Measurements from ENCODE around the gene PDK3.

The PDK3 gene

DNA sequence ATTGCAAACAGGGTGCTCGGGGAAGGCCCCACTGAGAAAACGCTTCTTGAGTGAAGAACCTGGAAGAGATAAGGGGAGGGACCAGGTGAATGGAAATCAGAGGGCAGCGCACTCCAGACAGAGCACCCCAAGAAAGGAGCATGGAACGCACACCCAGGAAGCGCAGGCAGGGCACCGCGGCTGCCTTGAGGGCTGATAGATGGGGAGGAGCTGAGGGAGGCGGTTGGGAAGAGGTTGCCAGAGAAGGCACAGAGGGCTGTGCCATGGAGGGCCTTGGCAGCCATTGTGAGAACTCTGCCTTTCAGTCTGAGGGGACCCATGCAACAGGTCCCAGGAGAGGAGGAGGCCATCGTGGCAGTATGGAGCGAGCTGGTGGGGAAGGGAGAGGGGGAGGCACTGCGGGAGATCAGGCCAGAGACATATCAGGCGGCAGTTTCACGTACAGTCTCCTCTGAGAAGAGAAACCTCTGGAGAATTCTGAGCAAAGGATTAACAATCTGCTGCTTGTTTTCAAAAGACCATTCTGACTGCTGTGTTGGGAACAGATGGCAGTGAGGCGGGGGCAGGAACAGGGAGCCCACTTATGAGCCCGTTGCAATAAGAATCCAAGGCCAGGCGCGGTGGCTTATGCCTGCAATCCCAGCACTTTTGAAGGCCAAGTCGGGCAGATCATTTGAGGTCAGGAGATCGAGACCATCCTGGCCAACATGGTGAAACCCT, 98.4 kb downstream of the PDK3 start:
- DNase-seq (ENCODE audit: low read depth): no peak
- TF ChIP-seq, protein P1, sequence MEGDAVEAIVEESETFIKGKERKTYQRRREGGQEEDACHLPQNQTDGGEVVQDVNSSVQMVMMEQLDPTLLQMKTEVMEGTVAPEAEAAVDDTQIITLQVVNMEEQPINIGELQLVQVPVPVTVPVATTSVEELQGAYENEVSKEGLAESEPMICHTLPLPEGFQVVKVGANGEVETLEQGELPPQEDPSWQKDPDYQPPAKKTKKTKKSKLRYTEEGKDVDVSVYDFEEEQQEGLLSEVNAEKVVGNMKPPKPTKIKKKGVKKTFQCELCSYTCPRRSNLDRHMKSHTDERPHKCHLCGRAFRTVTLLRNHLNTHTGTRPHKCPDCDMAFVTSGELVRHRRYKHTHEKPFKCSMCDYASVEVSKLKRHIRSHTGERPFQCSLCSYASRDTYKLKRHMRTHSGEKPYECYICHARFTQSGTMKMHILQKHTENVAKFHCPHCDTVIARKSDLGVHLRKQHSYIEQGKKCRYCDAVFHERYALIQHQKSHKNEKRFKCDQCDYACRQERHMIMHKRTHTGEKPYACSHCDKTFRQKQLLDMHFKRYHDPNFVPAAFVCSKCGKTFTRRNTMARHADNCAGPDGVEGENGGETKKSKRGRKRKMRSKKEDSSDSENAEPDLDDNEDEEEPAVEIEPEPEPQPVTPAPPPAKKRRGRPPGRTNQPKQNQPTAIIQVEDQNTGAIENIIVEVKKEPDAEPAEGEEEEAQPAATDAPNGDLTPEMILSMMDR (conservative IDR thresholded peaks at IDR 0.05; ENCODE audit: low read length): no peak
- H3K4me3 ChIP-seq (ENCODE audit: low read length): no peak overlapping the region

DNA sequence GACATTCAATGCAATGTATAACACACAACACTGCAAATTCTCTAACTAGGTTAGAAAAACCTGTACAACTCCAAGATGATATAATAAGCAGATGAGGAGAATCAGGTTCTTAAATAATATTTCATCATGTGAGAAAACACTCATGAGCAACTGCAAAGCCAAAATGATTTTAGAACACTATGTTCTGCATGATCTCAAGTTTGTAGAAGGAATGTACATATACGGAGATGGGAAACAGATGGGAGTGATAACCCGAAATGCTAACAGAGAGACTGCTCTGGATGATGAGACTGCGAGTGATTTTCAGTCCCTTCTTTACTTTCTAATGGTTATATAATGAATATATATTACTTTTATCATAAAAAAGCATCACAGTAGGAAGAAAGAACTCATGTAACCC, 101.2 kb downstream of the PDK3 start:
- no peak for DNase-seq (ENCODE audit: low read depth)
- TF ChIP-seq, protein P1 (conservative IDR thresholded peaks at IDR 0.05; ENCODE audit: low read length): no peak

GRCh38 chrX:24567169-24567568, 102.1 kb downstream of the PDK3 start:
- no peak overlapping the region for H3K4me3 ChIP-seq (ENCODE audit: low read length)
- TF ChIP-seq, protein P1 (conservative IDR thresholded peaks at IDR 0.05; ENCODE audit: low read length): no peak
- no peak for DNase-seq (ENCODE audit: low read depth)

More for the DNA sequence above, 101.2 kb downstream of the PDK3 start:
- H3K4me3 ChIP-seq (ENCODE audit: low read length): no peak overlapping the region

- TF ChIP-seq, protein P1 (conservative IDR thresholded peaks at IDR 0.05; ENCODE audit: low read length): no peak
- no peak overlapping the region for H3K4me3 ChIP-seq (ENCODE audit: low read length)
- DNase-seq (ENCODE audit: low read depth): no peak
Measured at GRCh38 chrX:24574743-24575142, 109.7 kb downstream of the PDK3 start.

GRCh38 chrX:24575496-24575895, 110.4 kb downstream of the PDK3 start:
- no peak overlapping the region for H3K4me3 ChIP-seq (ENCODE audit: low read length)
- TF ChIP-seq, protein P1 (conservative IDR thresholded peaks at IDR 0.05; ENCODE audit: low read length): no peak
- no peak for DNase-seq (ENCODE audit: low read depth)

GRCh38 chrX:24577091-24577490, 112.0 kb downstream of the PDK3 start:
- TF ChIP-seq, protein P1 (conservative IDR thresholded peaks at IDR 0.05; ENCODE audit: low read length): no peak
- H3K4me3 ChIP-seq (ENCODE audit: low read length): no peak overlapping the region
- DNase-seq (ENCODE audit: low read depth): no peak

All from AG10803 (cell line).